ENCODE data around the gene GPBP1L1.
"Not testable (repeated sequence)": the region's sequence is repeated elsewhere in the genome, so short reads cannot be mapped to it uniquely, and the experiment has no call there.

The GPBP1L1 gene

GRCh38 chr1:45630429-45630828, 55.9 kb downstream of the GPBP1L1 start:
- DNase-seq = no peak

DNA sequence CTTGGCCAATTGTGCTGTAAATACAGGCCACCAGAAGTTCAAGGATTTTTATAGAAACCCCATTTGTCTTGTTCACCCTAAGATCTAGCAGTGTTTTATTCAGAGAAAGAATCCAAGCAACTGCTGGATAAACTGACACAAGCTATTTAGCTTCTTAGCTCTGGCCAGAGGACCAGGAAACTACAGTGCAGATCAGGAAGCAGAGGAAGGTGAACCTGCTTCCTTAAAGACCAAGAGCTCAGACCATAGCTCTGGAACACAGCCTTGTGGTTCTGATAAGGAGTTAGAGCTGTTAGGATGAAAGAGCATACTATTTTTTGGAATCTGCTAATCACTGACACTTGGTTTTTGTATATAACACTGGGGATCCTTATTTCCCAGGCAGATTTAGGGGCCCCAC, 57.3 kb downstream of the GPBP1L1 start:
- no peak for DNase-seq

DNA sequence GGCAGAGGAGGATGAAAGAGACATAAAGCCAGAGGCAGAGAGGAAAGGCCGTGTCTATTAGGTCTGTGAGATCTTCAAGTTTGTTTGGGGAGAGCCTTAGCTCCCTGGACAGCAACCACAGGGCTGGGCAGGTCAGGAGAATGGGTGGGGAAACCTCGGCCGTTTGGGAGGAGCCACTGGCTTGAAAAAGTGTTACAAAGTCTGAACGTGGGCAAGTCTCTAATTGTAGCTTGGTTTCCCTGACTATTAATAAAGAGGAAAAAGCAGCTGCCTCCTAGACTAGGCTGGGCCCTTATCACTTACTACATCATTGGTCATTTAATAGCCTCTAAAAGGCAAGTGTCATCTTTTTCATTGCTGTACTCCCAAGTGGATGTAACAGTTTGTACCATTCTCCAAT, 62.4 kb downstream of the GPBP1L1 start, which contains the start of gene CCDC17:
CCDC17 (minus strand) TSS at position 83 of the 400 bp plus-strand sequence. CDS start 145 bp downstream, outside the sequence.
- DNase-seq = no peak

DNA sequence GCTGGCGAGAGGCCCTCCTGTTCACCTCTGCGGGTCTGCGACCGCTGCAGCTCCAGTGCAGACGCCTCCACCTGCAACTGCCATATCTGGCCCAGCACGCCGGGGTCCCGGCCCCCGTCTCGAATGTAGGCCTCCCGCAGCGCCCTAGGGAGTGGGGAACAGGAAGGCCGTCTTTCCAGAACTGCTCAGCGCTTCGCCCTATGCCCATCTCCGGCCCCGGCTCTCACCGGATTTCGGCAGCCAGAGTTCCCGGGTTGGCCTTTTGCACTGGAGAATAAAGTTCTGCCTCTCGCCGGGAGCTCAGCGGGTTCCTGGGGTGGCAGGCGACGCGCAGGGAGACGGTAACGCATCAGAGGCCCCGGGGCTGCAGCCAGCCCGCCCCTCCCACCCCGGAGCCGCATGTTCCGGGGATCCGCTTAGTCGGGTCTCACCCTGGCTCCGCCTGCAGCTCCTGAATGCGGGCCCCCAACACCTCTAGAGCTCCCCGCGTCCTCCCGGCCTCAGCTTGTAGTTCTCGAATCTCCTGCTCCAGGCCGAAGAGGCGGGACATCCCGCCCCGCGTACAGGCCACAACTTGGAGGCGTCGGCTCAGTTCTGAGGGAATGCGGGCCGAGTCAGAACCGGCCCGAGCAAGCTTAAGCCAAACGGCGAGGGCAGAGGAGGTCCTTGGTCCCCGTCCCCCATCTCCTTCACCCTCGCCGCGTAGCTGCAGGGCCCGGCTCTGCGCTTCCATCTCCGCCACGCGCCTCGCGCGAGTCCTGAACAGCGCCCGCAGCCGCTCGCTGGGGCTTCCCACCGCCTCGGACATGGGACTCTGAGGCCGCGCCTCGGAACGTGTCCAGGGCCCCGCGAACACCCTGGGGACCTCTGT, 63.6 kb downstream of the GPBP1L1 start:
- no peak for DNase-seq

DNA sequence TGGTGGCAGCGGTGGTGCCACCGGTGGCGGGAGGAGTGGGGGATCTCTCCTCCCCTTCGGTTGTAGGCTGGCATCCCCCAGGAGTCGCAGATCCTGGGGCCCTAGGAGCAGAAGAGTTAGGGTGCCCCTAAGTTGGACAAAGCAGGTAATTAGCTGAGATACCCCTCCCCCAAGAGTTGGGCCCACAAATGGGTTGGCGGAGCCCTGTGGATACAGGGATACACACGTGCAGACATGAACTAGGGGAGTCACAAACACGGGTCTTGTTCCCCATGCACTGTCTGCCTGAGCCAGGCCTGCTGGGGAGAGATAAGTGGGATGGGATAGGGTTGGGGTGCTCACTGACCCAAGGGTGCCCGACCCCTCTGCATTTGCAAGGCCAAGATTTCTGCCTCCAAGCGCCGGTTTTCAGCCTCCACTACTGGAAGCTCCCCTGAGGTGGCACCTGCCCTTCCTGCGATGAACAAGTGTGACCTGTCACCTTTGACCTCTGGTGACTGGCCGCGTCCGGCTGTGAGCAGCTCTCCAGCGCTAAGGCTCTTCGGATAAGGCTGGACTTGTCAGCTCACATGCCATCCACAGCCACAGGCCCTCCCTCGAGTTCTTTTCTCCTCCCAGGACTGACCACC, 64.3 kb downstream of the GPBP1L1 start:
- no peak for DNase-seq

- DNase-seq = no peak
These were observed 64.9 kb downstream of the GPBP1L1 start for GRCh38 chr1:45621501-45621836.

- DNase-seq = no peak
These were observed 65.5 kb downstream of the GPBP1L1 start for GRCh38 chr1:45620588-45621500.

DNA sequence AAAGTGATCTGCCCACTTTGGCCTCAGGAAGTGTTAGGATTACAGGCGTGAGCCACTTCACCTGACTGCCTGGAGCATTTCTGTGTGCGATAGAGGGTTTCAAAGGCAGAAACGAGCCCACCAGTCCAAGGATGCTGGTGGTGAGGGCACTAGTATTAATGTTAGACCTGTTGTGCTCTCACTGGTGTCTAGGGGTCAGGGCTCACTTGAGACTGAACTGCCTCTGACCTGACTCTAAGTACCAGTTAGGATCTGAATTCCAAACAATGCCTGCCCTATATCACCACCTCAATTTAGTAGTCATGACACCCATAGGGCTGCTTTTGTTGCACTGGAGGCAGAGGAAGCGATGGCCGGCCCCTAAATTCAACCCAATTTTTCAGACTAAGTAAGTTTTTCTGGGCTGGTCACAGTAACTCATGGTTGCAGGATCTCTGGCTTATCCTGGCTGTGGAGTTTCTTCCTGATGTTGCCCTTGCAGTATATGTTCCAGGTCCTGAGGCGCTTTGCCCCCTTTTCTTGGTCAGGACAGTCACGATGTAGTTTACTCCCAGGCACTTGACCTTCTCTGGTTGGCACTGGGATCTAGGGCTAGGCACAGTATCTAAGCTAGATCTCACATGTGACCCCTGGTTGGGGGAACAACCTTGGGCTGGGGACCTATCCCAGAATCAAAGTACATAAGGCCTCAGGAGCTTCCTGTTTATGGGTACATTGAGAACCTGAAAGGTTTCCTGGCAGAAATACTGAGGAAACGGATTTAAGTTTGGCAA, 67.0 kb downstream of the GPBP1L1 start:
- no peak for DNase-seq

DNA sequence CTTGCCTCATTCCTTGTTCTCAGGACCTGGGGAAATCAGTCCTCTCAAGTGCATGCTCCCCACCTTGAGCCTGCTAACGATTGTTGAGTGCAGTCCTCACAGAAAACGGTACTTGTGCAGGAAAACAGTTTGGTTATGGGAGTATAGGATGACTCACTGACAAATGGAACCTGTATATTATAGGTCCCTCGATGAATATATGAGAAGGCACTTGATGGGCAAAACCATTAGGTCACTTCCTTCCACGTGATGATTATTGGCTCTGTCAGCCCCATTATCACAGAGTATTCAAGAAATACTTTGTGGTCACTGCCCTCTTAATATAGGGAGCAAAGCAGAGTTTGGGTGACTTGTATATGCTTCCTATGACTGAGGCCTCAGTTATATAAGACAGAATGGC, 68.7 kb downstream of the GPBP1L1 start:
- DNase-seq = no peak

- no peak for DNase-seq
These were observed 70.4 kb downstream of the GPBP1L1 start for GRCh38 chr1:45615885-45616284.

GRCh38 chr1:45612941-45613579, 73.3 kb downstream of the GPBP1L1 start:
- DNase-seq = peak; percentile 13

GRCh38 chr1:45610589-45611226, 75.6 kb downstream of the GPBP1L1 start:
- no peak for DNase-seq

DNA sequence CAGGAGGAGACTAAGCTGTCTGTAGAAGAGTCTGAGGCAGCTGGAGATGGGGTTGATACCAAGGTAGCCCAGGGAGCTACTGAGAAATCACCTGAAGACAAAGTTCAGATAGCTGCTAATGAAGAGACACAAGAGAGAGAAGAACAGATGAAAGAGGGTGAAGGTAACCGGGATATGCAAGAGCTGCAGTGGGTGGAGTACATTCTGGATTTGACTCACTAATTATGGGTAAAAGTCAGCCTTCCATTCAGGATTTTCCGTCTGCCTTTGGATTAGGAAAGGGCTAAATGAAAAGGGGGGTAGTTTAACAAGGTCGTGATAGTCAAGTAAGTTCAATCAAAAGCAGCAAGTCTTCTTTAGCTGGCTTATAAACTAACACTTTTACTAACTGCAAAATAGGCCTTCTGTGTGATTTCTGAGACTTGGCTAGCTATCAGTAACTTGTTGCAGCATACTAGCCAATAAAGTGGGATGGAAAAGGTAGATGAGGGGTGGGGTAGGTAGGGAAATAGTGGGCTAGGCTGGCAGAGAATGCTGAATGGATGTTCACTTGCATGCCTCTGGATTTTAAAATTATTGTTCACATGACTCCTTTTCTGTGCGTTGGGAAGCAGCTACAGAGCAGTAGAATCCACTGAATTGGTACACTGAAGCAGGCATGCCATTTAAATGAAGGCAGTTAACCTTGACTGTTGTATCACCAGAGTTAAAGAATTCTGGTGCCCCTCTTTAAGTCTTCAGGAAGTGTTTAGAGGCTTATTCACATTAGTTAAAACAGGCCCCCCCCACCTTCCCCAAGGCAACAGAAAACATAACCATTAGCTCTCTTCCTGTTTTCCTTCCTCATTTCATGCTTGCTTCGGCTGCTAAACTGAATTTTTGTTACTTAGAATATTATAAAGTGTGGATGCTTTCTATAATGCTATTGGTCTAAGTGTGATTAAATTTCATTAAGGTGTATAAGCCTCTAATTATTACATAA, 77.9 kb downstream of the GPBP1L1 start:
- DNase-seq = no peak

DNA sequence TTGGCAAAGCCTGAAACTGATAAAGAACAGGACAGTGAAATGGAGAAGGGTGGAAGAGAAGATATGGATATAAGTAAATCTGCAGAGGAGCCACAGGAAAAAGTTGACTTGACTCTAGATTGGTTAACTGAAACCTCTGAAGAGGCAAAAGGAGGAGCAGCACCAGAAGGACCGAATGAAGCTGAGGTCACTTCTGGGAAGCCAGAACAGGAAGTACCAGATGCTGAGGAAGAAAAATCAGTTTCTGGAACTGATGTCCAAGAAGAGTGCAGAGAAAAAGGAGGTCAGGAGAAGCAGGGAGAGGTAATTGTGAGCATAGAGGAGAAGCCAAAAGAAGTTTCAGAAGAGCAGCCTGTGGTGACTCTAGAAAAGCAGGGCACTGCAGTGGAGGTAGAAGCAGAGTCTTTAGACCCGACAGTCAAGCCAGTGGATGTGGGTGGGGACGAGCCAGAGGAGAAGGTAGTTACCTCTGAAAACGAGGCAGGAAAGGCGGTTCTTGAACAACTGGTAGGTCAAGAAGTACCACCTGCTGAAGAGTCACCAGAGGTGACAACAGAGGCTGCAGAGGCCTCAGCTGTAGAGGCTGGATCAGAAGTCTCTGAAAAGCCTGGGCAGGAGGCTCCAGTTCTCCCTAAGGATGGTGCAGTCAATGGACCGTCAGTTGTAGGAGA, 78.8 kb downstream of the GPBP1L1 start:
- no peak for DNase-seq

DNA sequence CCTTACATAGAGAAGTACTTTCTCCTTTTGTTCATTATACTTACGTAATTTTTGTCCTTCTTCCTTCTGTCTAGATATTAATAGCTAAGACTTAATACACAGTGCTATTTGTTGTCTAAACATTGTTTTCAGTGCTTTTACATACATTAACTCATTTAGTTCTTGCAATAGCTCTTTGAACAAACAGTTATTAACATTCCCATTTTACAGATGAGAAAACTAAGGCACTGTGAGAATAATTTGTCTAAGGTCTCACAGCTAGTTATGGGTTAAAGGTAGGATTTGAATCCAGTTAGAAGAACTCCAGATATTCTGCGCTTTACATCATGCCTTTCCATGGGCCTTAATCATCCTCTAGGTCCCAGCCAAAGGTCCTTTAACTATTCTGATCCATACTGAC, 82.1 kb downstream of the GPBP1L1 start:
- DNase-seq = no peak

GRCh38 chr1:45596765-45597164, 89.6 kb downstream of the GPBP1L1 start:
- not testable (repeated sequence) for DNase-seq

DNA sequence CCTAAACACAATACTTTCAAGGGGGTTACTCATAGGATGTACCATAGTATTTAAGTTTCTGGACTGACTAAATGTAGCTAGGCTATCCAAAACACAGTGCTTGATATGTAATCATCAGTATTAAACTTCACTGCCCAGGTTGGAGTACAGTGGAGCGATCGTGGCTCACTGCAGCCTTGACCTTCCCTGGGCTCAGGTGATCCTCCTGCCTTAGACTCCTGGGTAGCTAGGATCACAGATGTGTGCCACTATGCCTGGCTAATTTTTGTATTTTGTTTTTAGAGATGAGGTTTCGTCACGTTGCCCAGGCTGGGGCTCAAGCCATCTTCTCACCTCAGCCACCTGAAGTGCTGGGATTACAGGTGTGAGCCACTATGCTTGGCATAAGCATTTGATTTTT, 91.9 kb downstream of the GPBP1L1 start:
- no peak for DNase-seq

DNA sequence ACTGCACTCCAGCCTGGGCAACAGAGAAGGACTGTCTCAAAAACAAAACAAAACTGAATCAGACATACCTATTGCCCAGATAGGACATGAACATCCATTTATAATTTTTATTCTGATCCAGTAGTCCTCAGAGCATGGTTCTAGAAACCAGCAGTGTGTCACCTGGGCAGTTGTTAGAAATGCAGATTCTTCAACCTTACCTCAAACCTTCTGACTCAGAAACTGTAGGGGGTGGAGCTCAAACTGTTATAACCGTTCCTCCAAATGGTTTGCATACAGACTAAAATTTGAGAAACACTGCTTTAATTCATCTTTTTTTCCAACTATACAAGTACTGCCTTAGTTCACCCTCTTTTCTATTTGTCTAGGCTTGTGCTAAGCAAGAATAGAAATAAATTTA, 96.5 kb downstream of the GPBP1L1 start:
- DNase-seq = no peak

DNA sequence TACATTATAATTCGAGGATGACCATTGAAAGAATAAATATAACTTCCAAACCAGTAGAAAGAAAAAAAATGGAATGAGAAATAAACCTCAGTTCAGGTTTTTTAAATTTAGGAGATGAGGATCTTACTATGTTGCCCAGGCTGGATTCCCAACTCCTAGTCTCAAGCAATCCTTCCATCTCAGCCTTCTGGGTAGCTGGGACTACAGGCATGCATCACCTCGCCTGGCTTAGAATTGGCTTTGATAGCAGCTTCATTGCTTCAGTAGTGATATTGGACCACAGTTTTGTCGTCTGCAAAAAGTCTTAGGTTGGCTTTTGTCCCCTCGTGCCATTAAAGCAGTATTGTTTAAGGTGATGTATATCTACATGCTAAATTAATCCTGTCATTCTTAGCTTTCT, 99.6 kb downstream of the GPBP1L1 start:
- no peak for DNase-seq
